Measurements from ENCODE around the gene FBRSL1.

Gene FBRSL1

GRCh38 chr12:132545164-132545953, 55.4 kb downstream of the FBRSL1 start:
- DNase-seq: no peak

DNA sequence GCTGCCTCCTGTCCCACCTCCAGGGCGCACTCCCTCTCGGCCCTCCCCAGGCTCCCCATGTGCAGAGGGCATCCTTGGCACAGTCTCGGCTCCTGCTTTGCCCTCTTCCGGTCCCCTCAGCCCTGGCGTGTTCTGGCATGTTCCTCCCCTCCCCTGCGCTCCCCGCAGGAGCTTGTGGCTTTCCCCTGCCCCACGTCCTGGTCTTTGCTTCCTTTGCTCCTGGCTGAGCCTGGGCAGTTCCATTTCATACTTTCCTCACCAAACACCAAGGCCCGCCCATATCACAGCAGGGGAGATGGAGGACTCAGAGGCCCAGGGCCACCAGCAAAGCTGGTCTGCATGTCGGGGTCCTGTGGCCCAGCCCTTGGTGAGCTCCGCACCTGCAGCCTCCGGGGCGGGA, 56.0 kb downstream of the FBRSL1 start:
- DNase-seq: no peak

GRCh38 chr12:132546647-132547046, 56.7 kb downstream of the FBRSL1 start:
- DNase-seq: no peak

GRCh38 chr12:132547205-132547740, 57.3 kb downstream of the FBRSL1 start:
- no peak for DNase-seq

GRCh38 chr12:132548430-132549058, 58.6 kb downstream of the FBRSL1 start:
- DNase-seq: no peak

- DNase-seq: no peak
These were observed 59.1 kb downstream of the FBRSL1 start for GRCh38 chr12:132549059-132549458.

DNA sequence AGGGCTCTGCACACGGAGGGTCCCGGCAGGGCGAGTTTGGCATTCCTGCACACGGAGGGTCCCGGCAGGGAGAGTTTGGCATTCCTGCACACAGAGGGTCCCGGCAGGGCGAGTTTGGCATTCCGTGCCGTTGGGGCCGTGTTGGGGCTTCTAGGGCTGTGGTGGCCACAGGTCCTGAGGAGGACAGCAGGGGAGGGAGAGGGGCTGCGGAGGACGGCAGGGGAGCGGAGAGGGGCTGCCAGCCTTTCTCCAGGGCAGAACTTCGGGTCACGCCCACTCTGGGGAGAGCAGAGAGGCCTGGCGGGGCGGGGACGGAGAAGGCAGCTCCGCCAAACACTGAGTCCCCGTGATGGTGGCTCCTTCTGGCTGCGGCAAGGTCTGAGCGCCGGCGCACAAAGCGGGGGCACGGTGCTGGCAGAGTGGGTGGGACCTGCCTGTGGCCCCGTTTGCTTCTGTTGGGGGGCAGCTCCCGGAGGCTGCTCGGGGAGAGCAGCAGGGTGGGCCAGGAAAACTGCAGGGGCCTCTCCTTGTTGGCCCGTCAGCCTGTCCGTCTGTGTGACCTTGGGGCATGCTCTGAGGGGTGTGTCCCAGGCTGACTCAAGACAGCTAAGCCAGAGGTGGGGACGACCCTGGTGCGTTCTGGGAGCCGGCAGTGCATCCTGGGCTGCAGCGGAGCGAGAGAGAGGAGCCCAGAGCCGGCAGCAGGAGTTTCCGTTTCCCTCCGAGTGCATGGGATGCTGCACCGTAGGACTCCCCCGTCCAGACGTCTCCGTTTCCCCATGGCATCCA, 60.3 kb downstream of the FBRSL1 start:
- DNase-seq: no peak

DNA sequence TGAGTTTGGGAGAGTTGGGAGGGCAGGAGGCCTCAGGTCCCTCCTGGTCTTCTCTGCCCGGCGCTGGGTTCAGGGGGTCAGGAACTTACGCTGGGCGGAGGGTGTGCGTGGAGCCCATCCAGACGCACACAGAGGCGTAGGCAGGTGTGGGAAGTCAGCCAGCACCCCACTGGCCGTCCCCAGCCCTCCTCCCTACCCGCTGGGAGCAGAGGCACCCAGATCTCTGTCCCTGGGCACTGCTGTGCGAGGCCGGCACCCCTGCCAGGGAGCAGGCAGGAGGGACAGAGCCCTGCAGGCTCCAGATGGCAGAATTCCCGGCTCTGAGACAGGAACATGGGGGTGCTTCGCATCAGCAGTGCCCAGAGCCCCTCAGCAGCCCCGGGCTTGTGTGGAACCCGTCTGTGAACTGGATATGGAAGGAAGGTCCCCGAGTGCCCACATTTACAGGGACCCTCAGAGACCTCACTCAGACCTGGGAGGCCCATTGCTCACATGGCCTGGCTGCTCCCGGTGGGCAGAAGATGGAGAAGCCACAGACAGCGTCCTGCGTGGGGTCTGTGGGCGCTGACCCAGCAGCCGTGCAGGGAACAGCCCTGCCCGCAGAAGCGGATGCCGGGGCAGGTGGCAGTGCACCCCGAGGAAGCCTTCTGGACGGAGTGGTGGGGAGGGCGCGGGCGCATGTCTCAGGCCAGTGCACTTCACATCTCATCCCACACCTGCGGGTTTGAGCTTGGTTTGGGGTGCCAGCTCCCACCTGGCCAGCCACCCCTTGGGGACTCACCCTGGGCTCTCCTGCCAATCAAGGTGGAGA, 61.1 kb downstream of the FBRSL1 start:
- no peak for DNase-seq

- DNase-seq: no peak
These were observed 61.7 kb downstream of the FBRSL1 start for GRCh38 chr12:132551641-132552031.

DNA sequence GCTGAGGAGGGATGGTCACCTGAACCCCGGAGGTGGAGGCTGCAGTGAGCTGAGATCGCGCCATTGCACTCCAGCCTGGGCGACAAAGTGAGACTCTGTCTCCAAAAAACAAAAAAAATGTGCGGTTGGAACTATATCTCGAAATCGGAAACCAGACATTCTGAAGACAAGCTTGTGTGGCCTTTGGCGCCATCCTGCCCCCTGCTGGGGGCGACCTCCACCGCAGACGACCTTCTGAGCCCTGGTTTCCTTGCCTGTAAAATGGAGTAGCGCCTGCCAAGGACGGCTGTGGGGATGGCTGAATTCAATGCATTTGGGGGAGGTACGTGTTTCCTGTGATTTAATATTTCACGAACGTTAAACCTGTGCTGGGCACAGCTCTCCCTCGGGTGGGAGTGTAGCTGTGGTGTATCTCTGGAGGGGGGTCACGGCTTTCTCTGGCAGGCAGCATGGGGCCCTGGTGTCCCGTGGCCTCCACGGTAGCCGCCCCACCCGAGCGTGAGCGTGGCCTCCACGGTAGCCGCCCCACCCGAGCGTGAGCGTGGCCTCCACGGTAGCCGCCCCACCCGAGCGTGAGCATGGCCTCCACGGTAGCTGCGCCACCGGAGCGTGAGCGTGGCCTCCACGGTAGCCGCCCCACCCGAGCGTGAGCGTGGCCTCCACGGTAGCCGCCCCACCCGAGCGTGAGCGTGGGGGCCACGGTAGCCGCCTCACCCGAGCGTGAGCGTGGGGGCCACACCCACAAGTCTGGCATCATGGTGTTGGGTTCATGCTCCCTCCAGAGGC, 65.1 kb downstream of the FBRSL1 start:
- DNase-seq: peak; percentile 31

GRCh38 chr12:132555686-132556085, 65.7 kb downstream of the FBRSL1 start:
- no peak for DNase-seq

GRCh38 chr12:132556216-132556615, 66.3 kb downstream of the FBRSL1 start:
- no peak for DNase-seq

- DNase-seq: no peak
These were observed 66.8 kb downstream of the FBRSL1 start for GRCh38 chr12:132556801-132557200.

DNA sequence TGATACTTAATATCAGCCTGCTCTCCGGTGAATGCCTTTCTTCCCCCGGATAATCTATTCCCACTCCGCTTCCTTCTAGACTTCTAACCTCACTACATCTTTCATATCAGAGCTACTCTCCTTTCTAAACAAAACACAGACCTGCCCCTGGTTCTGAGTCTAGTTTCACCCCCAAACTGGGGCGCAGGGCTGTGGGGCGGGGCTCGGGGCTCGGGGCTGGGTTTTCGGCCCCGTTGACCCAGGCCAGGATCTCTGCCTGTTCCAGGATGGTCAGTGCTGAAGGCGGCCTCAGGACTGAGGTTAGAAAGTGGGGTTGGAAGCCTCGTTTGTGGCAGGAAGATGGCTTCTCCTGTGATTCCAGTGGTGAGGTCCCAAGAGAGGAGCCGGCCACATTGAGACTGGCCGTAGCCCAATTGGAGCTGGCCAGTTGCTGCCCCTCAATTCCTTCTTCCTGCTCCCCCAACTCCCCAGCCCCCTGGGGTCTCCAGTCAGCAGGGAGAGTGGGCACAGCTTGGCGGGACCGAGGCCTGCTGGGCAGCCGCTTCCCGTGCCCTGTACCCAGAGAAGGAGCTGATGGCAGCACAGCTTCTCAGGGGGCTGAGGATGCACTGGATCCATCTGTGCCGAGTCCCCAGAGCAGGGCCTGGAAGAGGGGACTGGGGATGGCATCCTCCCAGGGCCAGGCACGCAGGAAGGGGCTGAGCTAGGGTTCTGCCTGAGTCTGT, 67.5 kb downstream of the FBRSL1 start:
- no peak for DNase-seq

- DNase-seq: peak; percentile 13
These were observed 68.3 kb downstream of the FBRSL1 start for GRCh38 chr12:132558042-132558856.

DNA sequence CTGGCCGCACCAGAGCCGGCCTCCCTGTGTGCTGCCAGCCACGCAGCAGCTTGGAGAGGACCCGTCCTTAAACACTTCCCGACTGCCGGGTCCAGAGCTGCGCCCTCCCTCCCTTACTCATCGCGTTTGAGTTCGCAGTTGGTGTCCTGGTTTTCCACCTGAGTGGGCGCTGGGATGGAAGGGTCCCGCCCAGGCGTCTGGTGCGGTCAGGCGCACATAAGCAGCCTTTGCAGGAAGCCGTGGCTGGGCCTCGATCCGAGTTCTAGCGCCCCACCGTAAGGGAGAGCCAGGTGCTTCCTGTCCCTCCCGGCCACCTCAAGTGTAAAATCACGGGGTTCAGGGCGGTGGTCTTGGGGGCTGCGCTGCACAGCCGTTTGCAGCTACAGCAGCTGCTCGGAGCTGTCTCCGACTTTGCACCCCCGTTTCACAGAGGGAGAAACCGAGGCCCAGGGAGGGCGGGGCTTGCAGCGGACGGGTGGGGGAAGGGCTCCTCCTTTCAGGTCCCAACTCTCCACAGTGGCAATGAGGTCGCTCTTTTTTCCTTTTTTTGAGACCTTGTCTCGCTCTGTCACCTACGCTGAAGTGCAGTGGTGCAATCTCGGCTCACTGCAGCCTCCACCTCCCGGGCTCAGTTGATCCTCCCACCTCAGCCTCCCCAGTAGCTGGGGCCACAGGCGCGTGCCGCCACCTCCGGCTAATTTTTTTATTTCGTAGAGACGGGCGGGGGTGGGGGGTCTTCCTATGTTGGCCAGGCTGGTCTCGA, 69.1 kb downstream of the FBRSL1 start:
- DNase-seq: no peak

GRCh38 chr12:132559652-132560363, 69.9 kb downstream of the FBRSL1 start:
- DNase-seq: peak; percentile 50

DNA sequence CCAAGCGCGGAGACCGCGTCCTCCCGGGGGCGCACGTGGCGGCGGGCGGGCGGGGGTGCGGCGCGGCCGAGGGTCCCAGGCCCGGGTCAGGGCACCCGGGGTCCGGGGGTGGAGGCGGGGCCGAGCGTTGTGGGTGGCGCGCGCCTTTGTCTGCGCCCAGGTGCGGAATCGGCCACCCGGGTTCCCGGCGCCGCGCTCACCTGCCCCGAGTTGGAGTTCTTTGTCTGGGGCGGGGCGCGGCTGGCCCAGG, 70.3 kb downstream of the FBRSL1 start:
- no peak for DNase-seq
